Neuronal stem cell (in vitro differentiated cells): ENCODE measurements around the gene HS6ST1.
A peak's percentile ranks its signal among the peaks of the same experiment; 100 is the strongest.

Source experiments
- DNase-seq: peaks from one replicate; pipeline ENCODE4 v3.0.0-alpha.2; 2013; ENCODE audit warnings: low spot score
- H2AFZ ChIP-seq: one replicate; pipeline ENCODE4 v1.6.1; 2013; ENCODE audit warnings: mild to moderate bottlenecking, low read length, inconsistent platforms
- H2AK5ac ChIP-seq: 2 replicates; pipeline ENCODE4 v1.6.1; 2013; ENCODE audit warnings: low read depth, mild to moderate bottlenecking, inconsistent platforms, low read length, moderate library complexity, mixed read lengths
- H2BK120ac ChIP-seq: 2 replicates; pipeline ENCODE4 v1.6.1; 2013; ENCODE audit warnings: low read depth, mild to moderate bottlenecking, inconsistent platforms, low read length, moderate library complexity, mixed read lengths
- H2BK12ac ChIP-seq: one replicate; pipeline ENCODE4 v1.6.1; 2013; ENCODE audit warnings: low read length, inconsistent platforms
- H2BK15ac ChIP-seq: 2 replicates; pipeline ENCODE4 v1.6.1; 2013; ENCODE audit warnings: mild to moderate bottlenecking, low read length, inconsistent platforms, mixed read lengths
- H2BK5ac ChIP-seq: one replicate; pipeline ENCODE4 v1.6.1; 2013; ENCODE audit warnings: inconsistent platforms, mild to moderate bottlenecking, low read length, moderate library complexity
- H3K14ac ChIP-seq: one replicate; pipeline ENCODE4 v1.6.1; 2013; ENCODE audit warnings: low read length, inconsistent platforms
- H3K18ac ChIP-seq: 2 replicates; pipeline ENCODE4 v1.6.1; 2013; ENCODE audit warnings: low read length, inconsistent platforms
- H3K23ac ChIP-seq: 2 replicates; pipeline ENCODE4 v1.6.1; 2013; ENCODE audit warnings: low read depth, mild to moderate bottlenecking, mixed read lengths, low read length, inconsistent platforms; ENCODE audit not compliant: poor library complexity
- H3K27ac ChIP-seq: replicated peaks from 3 replicates; pipeline ENCODE4 v1.5.1; 2013; ENCODE audit warnings: low read length, inconsistent platforms
- H3K27me3 ChIP-seq, 3 experiments: 2 replicates each; pipeline ENCODE4 v1.6.1; 2013; ENCODE audit warnings: low read length in 3 of 3, mild to moderate bottlenecking in 2 of 3, inconsistent platforms in 1 of 3, low read depth in 1 of 3, mixed read lengths in 1 of 3, moderate library complexity in 1 of 3; ENCODE audit not compliant: control insufficient read depth in 3 of 3, insufficient read depth in 3 of 3
- H3K36me3 ChIP-seq, 2 donors: replicated peaks in 1 of 2; 2 replicates each; pipeline ENCODE4 v1.6.1; 2013; ENCODE audit warnings: low read length in 2 of 2; ENCODE audit not compliant: control insufficient read depth in 2 of 2, insufficient read depth in 2 of 2
- H3K4ac ChIP-seq: 2 replicates; pipeline ENCODE4 v1.6.1; 2013; ENCODE audit warnings: inconsistent platforms, mild to moderate bottlenecking, low read length, moderate library complexity
- H3K4me1 ChIP-seq, 2 donors: 1 replicate in 1 of 2; 2 replicates in 1 of 2; pipeline ENCODE4 v1.6.1; 2013; ENCODE audit warnings: low read length in 2 of 2, low read depth in 1 of 2; ENCODE audit not compliant: control insufficient read depth in 2 of 2, insufficient read depth in 1 of 2
- H3K4me2 ChIP-seq: one replicate; pipeline ENCODE4 v1.6.1; 2013; ENCODE audit warnings: mild to moderate bottlenecking, low read length, inconsistent platforms; ENCODE audit not compliant: insufficient read depth, poor library complexity, severe bottlenecking
- H3K4me3 ChIP-seq, 2 donors: 2 replicates each; pipeline ENCODE4 v1.5.1; 2013; ENCODE audit warnings: low read length in 2 of 2, mild to moderate bottlenecking in 2 of 2, inconsistent platforms in 1 of 2, moderate library complexity in 1 of 2
- H3K79me1 ChIP-seq: one replicate; pipeline ENCODE4 v1.6.1; 2013; ENCODE audit warnings: low read depth, mild to moderate bottlenecking, inconsistent platforms, low read length, moderate library complexity
- H3K9ac ChIP-seq: one replicate; pipeline ENCODE4 v1.6.1; 2013; ENCODE audit warnings: mild to moderate bottlenecking, low read depth, low read length, inconsistent platforms; ENCODE audit not compliant: poor library complexity
- H3K9me3 ChIP-seq, 2 donors: replicated peaks in 1 of 2; 2 replicates each; pipeline versions ENCODE3 to v1.6.1; 2013; ENCODE audit warnings: low read length in 2 of 2, mild to moderate bottlenecking in 2 of 2, inconsistent platforms in 1 of 2, low read depth in 1 of 2, mixed read lengths in 1 of 2, moderate library complexity in 1 of 2; ENCODE audit not compliant: control insufficient read depth in 2 of 2, insufficient read depth in 1 of 2
- H4K8ac ChIP-seq: one replicate; pipeline ENCODE4 v1.6.1; 2013; ENCODE audit warnings: low read depth, mild to moderate bottlenecking, inconsistent platforms, low read length, moderate library complexity
- H4K91ac ChIP-seq: one replicate; pipeline ENCODE4 v1.6.1; 2013; ENCODE audit warnings: low read length, low read depth, mild to moderate bottlenecking, inconsistent platforms; ENCODE audit not compliant: poor library complexity
- WGBS, 2 donors: extraction: QIAGEN DNeasy Blood & Tissue Kit; methylation state at CpG; one replicate each; pipeline ENCODE4 v1.1.7; 2013; ENCODE audit warnings: missing lambda C conversion rate in 2 of 2, mixed read lengths in 1 of 2; ENCODE audit not compliant: insufficient read length in 2 of 2, insufficient replicate concordance in 1 of 2; ENCODE audit errors: extremely low coverage in 2 of 2; 5-methylcytosine and 5-hydroxymethylcytosine counted together

Gene HS6ST1

GRCh38 chr2:128271911-128272600 is 46.6 kb downstream of the HS6ST1 start:
- WGBS, 2 donors: no CpG with 5 or more reads among the region's 21 CpGs
- no peak overlapping the region for H2BK120ac ChIP-seq

DNA sequence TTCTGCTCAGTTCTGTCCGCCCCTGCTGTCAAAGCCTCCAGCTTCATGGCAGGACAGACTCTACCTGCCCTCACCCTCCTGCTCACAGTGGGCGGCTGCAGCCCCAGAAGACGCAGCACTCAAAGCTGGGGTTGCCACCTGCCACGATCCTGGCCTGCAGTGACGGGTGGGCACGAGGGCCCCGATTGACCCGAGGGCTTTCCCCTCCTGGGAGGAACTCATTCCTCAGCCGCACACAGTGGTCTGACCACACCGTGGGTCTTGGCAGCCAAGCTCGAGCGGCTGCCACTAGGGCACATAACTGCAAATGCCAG is 47.1 kb downstream of the HS6ST1 start:
- Histone ChIP-seq H2BK12ac (no peak overlapping the region), H2BK5ac (no peak overlapping the region), H3K9ac (no peak overlapping the region), H2AFZ (no peak overlapping the region), H2BK120ac (no peak overlapping the region), H3K4me3 (no peak overlapping the region), H3K4me2 (no peak overlapping the region), H2AK5ac (no peak overlapping the region), H4K8ac (no peak overlapping the region), H3K36me3 (peaks cover 15 to 79% of the 10 kb centered on the region in 2 donors), H3K9me3 (peaks cover 8 to 21% of the 10 kb centered on the region in 2 donors), H3K27me3 (peaks cover 0 to 3% (median 0%) of the 10 kb centered on the region in 3 experiments), H3K23ac (peak overlapping the region; percentile 83), H3K79me1 (peaks cover 32% of the 10 kb centered on the region), H2BK15ac (no peak overlapping the region), H3K18ac (peak overlapping the region; percentile 76), H4K91ac (no peak overlapping the region), H3K4me1 (peaks cover 0 to 4% of the 10 kb centered on the region in 2 donors), H3K4ac (no peak overlapping the region), H3K14ac (peak overlapping the region; percentile 82), H3K27ac (no peak overlapping the region)
- WGBS, 2 donors: no CpG with 5 or more reads among the region's 12 CpGs
- no peak for DNase-seq

More at GRCh38 chr2:128271911-128272600, 46.6 kb downstream of the HS6ST1 start:
- Histone ChIP-seq H4K91ac (no peak overlapping the region), H3K27me3 (peaks cover 0 to 3% (median 0%) of the 10 kb centered on the region in 3 experiments), H3K9me3 (peaks cover 8 to 21% of the 10 kb centered on the region in 2 donors), H3K27ac (no peak overlapping the region), H2BK5ac (no peak overlapping the region), H4K8ac (peak overlapping the region; percentile 98), H3K36me3 (peaks cover 15 to 82% of the 10 kb centered on the region in 2 donors), H3K4me3 (no peak overlapping the region), H3K9ac (no peak overlapping the region), H3K4ac (peak overlapping the region; percentile 93), H3K79me1 (peaks cover 35% of the 10 kb centered on the region), H2AK5ac (no peak overlapping the region), H2BK12ac (no peak overlapping the region), H3K14ac (peak overlapping the region; percentile 82), H3K4me2 (no peak overlapping the region), H3K23ac (peak overlapping the region; percentile 83), H3K18ac (peak overlapping the region; percentile 76), H2BK15ac (no peak overlapping the region), H2AFZ (no peak overlapping the region), H3K4me1 (peaks cover 0 to 4% of the 10 kb centered on the region in 2 donors)
- DNase-seq: no peak

DNA sequence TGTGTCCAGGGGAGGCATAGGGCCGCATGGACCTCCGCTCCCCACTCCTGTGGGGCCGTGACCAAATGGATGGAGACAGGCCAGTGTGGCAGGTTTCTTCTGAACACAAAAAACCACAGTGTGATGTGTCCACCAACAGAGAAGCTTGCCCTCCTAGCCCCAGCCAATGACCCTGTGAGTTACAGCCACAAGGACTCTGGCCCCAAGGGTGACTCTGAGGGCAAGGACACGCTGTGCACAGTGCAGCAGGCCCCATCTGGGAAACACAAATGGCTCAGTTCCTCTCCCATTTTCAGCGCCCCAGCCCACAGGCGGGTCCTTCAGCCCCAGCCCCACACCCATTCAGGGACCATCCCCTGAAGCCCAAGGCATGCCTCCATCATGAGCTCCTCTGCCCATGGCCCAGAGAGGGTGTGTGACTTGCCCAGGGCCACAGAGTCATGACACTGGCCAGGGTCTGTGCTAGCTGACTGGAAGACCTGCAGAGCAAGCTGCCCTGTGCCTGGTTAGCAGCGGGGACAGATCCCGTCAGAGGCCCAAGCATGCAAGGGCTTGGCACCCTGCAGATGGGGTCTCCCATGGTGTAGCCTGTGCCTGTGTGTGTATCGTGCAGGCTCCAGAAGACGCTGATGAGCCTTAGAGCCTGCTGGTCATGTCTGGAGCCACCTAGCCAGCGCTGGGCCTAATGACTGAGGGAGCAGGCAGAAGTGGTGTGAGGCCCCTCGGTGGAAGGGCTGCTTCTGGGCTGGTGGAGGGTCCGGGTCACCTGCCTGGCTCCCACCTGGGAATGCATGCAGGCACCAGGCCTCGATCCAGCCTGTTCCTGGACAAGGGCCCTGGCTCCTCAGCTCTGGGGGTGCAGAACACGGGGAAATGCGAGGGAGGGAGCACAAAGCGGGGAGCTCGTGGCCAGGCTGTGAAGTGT is 47.7 kb downstream of the HS6ST1 start:
- DNase-seq: no peak
- H3K4me3 ChIP-seq: no peak overlapping the region
- H3K18ac ChIP-seq: peak overlapping the region; percentile 76
- H3K4me2 ChIP-seq: no peak overlapping the region
- H2AK5ac ChIP-seq: no peak overlapping the region
- no peak overlapping the region for H2BK12ac ChIP-seq
- no peak overlapping the region for H2BK15ac ChIP-seq
- peaks cover 0 to 4% of the 10 kb centered on the region in 2 donors for H3K4me1 ChIP-seq
- no peak overlapping the region for H2BK120ac ChIP-seq
- H3K14ac ChIP-seq: peak overlapping the region; percentile 82
- peaks cover 8 to 19% of the 10 kb centered on the region in 2 donors for H3K9me3 ChIP-seq
- peaks cover 0 to 3% (median 0%) of the 10 kb centered on the region in 3 experiments for H3K27me3 ChIP-seq
- H3K27ac ChIP-seq: no peak overlapping the region
- H4K8ac ChIP-seq: no peak overlapping the region
- peak overlapping the region; percentile 75 for H3K23ac ChIP-seq
- H2BK5ac ChIP-seq: no peak overlapping the region
- H3K79me1 ChIP-seq: peaks cover 31% of the 10 kb centered on the region
- H3K9ac ChIP-seq: no peak overlapping the region
- H3K36me3 ChIP-seq: peaks cover 15 to 78% of the 10 kb centered on the region in 2 donors
- no peak overlapping the region for H4K91ac ChIP-seq
- H3K4ac ChIP-seq: no peak overlapping the region
- no peak overlapping the region for H2AFZ ChIP-seq
- no CpG with 5 or more reads among the region's 18 CpGs for WGBS, 2 donors
